ENCODE results near the gene PTTG1IP2.

DNA sequence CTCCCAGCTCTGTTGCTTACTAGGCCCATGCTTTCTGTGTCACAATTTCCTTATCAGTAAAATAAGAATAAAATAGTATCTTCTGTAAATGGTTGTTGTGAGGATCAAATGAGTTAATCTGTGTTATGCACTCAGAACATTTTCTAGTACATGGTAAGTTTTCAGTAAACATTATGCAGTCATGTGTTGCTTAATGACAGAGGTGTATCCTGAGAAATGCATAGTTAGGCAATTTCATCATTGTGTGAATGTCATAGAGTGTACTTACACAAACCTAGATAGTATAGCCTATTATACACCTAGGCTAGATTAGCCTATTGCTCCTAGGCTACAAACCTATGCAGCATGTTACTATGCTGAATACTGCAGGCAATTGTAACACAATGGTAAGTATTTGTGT is 4.4 kb downstream of the PTTG1IP2 start:
- TF ChIP-seq, protein P1, sequence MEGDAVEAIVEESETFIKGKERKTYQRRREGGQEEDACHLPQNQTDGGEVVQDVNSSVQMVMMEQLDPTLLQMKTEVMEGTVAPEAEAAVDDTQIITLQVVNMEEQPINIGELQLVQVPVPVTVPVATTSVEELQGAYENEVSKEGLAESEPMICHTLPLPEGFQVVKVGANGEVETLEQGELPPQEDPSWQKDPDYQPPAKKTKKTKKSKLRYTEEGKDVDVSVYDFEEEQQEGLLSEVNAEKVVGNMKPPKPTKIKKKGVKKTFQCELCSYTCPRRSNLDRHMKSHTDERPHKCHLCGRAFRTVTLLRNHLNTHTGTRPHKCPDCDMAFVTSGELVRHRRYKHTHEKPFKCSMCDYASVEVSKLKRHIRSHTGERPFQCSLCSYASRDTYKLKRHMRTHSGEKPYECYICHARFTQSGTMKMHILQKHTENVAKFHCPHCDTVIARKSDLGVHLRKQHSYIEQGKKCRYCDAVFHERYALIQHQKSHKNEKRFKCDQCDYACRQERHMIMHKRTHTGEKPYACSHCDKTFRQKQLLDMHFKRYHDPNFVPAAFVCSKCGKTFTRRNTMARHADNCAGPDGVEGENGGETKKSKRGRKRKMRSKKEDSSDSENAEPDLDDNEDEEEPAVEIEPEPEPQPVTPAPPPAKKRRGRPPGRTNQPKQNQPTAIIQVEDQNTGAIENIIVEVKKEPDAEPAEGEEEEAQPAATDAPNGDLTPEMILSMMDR (IDR thresholded peaks at IDR 0.05; ENCODE audit: borderline replicate concordance, extremely low read depth, low read length, poor library complexity, severe bottlenecking) = no peak
- TF ChIP-seq EZH2 (IDR thresholded peaks at IDR 0.05; ENCODE audit: borderline replicate concordance, low read depth, low read length, severe bottlenecking) = no peak

All from DND-41 (cell line).